ENCODE results near the gene FHIT.
"Not testable (repeated sequence)": the region's sequence is repeated elsewhere in the genome, so short reads cannot be mapped to it uniquely, and the experiment has no call there.

FHIT gene

DNA sequence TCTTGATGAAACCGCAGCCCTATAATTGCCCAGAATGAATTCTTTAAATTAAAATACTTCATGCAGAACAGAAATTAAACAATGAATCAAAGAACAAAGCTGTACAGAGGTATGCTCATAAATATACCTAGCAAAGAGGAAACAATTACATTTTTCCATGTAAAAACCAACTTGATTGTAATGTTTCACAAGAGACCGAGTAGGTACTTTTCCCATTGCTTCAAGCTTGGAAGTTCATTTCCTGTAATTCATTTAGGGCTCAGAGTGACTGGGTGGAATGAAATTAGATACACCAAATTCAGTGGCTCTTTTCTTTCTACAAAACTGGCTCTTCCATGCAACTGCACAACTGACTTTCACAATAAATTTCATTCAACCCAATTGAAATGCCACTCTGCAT is 51.4 kb downstream of the FHIT start:
- DNase-seq (ENCODE audit: low read depth), result no peak
- H3K4me3 ChIP-seq (ENCODE audit: low read depth, low read length), result no peak overlapping the region
- in situ Hi-C loops (cut with HindIII; ENCODE audit: low sequenced_read_pairs), result no loop called here
- TF ChIP-seq, protein P1, sequence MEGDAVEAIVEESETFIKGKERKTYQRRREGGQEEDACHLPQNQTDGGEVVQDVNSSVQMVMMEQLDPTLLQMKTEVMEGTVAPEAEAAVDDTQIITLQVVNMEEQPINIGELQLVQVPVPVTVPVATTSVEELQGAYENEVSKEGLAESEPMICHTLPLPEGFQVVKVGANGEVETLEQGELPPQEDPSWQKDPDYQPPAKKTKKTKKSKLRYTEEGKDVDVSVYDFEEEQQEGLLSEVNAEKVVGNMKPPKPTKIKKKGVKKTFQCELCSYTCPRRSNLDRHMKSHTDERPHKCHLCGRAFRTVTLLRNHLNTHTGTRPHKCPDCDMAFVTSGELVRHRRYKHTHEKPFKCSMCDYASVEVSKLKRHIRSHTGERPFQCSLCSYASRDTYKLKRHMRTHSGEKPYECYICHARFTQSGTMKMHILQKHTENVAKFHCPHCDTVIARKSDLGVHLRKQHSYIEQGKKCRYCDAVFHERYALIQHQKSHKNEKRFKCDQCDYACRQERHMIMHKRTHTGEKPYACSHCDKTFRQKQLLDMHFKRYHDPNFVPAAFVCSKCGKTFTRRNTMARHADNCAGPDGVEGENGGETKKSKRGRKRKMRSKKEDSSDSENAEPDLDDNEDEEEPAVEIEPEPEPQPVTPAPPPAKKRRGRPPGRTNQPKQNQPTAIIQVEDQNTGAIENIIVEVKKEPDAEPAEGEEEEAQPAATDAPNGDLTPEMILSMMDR (IDR thresholded peaks at IDR 0.05; ENCODE audit: low read depth, low read length, missing control alignments), result no peak

DNA sequence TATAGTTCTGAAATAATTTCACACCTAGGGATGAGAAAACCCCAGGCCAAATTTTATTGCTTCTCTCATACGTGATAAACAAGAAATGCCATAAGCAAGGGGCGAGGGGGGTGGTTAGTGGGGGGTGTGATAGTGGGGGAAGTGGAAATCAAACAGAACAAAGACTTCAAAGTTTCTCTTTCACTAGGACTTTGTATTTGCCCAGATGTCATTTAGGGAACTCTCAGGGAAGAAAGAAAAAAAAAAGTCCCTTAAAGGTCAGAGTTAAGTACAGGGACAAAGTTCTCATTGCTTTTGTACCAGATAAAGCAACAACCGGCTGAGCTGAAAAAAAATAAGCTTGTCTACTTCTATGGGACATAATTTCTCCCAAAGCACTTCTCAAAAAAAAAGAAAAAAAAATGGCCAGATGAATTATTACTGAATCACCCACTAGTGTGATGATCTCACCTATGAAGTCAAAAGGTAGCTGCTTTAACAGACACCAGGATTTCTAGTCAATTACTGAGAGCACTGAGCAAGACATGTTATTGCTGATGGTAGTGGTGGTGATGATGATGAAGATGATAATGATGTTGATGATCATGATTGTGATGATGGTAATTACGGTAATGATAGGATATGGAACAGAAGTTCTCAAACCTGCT is 56.2 kb downstream of the FHIT start:
- TF ChIP-seq, protein P1 (IDR thresholded peaks at IDR 0.05; ENCODE audit: low read depth, low read length, missing control alignments), result no peak
- in situ Hi-C loops (cut with HindIII; ENCODE audit: low sequenced_read_pairs), result no loop called here
- no peak for DNase-seq (ENCODE audit: low read depth)
- H3K4me3 ChIP-seq (ENCODE audit: low read depth, low read length), result no peak overlapping the region

DNA sequence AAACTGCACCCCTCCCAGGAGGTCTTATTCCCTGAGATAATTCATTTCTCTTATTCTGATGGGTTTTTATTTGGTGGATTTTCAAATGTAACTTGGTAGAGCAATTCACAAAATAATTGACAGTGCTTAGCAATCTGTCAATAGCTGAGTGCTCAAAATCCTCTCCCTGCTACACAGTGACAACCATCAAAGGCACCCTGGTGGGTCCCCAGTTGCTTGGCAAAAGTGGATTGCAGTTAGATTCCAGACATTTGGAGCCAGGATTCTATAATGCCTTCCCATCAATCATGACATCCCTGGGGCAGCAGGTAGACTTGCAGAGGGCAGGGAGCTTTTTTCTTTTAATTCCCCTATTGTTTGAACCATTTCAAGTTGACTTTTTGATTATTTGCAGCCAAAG is 59.0 kb downstream of the FHIT start:
- TF ChIP-seq, protein P1 (IDR thresholded peaks at IDR 0.05; ENCODE audit: low read depth, low read length, missing control alignments), result no peak
- no peak for DNase-seq (ENCODE audit: low read depth)
- in situ Hi-C loops (cut with HindIII; ENCODE audit: low sequenced_read_pairs), result no loop called here
- H3K4me3 ChIP-seq (ENCODE audit: low read depth, low read length), result no peak overlapping the region

DNA sequence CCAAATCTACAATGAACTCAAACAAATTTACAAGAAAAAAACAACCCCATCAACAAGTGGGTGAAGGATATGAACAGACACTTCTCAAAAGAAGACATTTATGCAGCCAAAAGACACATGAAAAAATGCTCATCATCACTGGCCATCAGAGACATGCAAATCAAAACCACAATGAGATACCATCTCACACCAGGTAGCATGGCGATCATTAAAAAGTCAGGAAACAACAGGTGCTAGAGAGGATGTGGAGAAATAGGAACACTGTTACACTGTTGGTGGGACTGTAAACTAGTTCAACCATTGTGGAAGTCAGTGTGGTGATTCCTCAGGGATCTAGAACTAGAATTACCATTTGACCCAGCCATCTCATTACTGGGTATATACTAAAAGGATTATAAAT is 61.0 kb downstream of the FHIT start:
- in situ Hi-C loops (cut with HindIII; ENCODE audit: low sequenced_read_pairs); H3K4me3 ChIP-seq (ENCODE audit: low read depth, low read length); DNase-seq (ENCODE audit: low read depth): not testable (repeated sequence)

DNA sequence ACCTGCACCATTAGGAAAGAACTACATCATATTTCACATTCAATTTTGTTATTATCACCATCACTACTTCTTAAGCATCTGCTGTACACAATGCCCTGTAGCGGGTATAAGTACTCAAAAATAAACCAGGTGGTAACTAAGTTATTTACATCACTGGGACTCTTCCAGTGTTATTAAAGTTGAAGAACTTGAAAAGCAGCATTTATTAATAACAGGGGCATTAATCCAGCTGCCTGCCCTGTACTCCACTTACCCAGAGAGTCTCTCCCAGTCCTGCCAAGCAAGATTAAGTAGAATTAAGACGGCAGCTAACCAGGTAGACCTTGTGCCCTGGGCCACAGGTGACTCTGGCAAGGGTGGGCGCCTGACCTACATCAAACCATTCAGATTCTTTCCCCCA is 65.2 kb downstream of the FHIT start:
- no peak overlapping the region for H3K4me3 ChIP-seq (ENCODE audit: low read depth, low read length)
- TF ChIP-seq, protein P1 (IDR thresholded peaks at IDR 0.05; ENCODE audit: low read depth, low read length, missing control alignments), result no peak
- DNase-seq (ENCODE audit: low read depth), result no peak
- in situ Hi-C loops (cut with HindIII; ENCODE audit: low sequenced_read_pairs), result no loop called here

DNA sequence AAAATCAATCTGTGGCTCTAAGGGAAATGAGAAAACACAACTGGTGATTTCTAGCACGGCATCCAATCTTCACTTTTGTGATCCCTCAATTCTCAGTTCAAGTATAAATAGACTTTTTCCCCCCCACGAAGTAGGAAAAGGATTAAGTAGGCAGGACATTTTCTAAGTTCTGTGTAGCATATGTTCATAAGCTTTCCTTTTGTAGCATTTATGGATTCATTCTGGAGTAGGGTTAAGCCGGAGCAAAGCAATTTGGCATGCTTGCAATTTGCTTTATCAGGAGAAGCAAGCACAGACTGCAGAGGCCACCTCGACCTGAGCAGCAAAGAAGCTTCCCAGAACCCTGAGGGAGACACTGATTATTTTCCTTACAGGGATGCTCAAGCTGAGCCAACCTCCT is 66.3 kb downstream of the FHIT start:
- no peak overlapping the region for H3K4me3 ChIP-seq (ENCODE audit: low read depth, low read length)
- TF ChIP-seq, protein P1 (IDR thresholded peaks at IDR 0.05; ENCODE audit: low read depth, low read length, missing control alignments), result no peak
- in situ Hi-C loops (cut with HindIII; ENCODE audit: low sequenced_read_pairs), result no loop called here
- DNase-seq (ENCODE audit: low read depth), result no peak

DNA sequence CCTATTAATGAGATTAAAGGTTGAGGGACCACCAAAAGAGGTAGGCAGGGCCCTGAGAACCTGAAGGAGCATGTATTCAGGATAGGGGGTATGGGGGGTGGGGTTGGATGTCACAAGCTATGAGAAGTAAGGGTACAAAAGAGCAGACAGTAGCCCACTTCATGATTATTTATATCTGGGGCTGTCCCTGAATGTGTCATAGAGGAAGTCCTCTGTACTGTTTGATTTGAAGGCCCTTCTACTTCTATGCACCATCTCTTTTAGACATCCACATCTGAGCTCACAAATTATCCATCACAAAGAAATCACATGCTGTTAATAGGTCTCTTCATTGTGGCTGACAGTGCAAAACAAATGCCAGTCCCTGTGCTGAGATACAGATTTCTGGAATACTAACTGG is 68.6 kb downstream of the FHIT start:
- DNase-seq (ENCODE audit: low read depth), result no peak
- no peak overlapping the region for H3K4me3 ChIP-seq (ENCODE audit: low read depth, low read length)
- in situ Hi-C loops (cut with HindIII; ENCODE audit: low sequenced_read_pairs), result no loop called here
- TF ChIP-seq, protein P1 (IDR thresholded peaks at IDR 0.05; ENCODE audit: low read depth, low read length, missing control alignments), result no peak

Data from astrocyte of the cerebellum (primary cell).